Skeletal muscle tissue (tissue), 4 donors: ENCODE data around the gene AQP6. TPM values are rescaled to one million over a fixed set of nuclear protein-coding genes. Genes with fewer than 3 reads are reported as not detected.

Experiments used
- H3K27ac ChIP-seq: one replicate; pipeline ENCODE4 v1.7.0; 2013; ENCODE audit warnings: mild to moderate bottlenecking, low read depth, low read length, inconsistent platforms
- H3K27me3 ChIP-seq, 3 donors: one replicate each; pipeline ENCODE4 v1.7.0; 2013; ENCODE audit warnings: low read length in 3 of 3; ENCODE audit not compliant: control insufficient read depth in 3 of 3, insufficient read depth in 3 of 3
- H3K36me3 ChIP-seq, 3 donors: one replicate each; pipeline ENCODE4 v1.7.0; 2013; ENCODE audit warnings: low read length in 3 of 3; ENCODE audit not compliant: control insufficient read depth in 3 of 3, insufficient read depth in 3 of 3
- H3K4me1 ChIP-seq, 3 donors: one replicate each; pipeline ENCODE4 v1.7.0; 2013; ENCODE audit warnings: low read length in 3 of 3, mild to moderate bottlenecking in 3 of 3; ENCODE audit not compliant: control insufficient read depth in 3 of 3, insufficient read depth in 3 of 3
- H3K4me3 ChIP-seq, 3 donors: one replicate each; pipeline ENCODE4 v1.7.0; 2013; ENCODE audit warnings: low read length in 3 of 3
- H3K9ac ChIP-seq, 3 donors: one replicate each; pipeline ENCODE4 v1.7.0; 2013; ENCODE audit warnings: low read length in 3 of 3, mild to moderate bottlenecking in 3 of 3, moderate library complexity in 2 of 3, low read depth in 1 of 3
- H3K9me3 ChIP-seq, 3 donors: one replicate each; pipeline ENCODE4 v1.7.0; 2013; ENCODE audit warnings: low read length in 3 of 3; ENCODE audit not compliant: control insufficient read depth in 3 of 3
- total RNA-seq: library from RNA; depleted of rRNA; stranded (reverse); fragments of >200 nt; gene quantifications from one replicate; pipeline ENCODE4 v1.2.3, GENCODE V29; 2014
- donor health status: Osteomylitis.

The AQP6 gene
- total RNA-seq, 1 donor from 2014 or later: 0.52 TPM

GRCh38 chr12:49963976-49964815 lies 8.6 kb upstream of the AQP6 start:
- Histone ChIP-seq H3K27ac (no peak overlapping the region), H3K4me1 (peaks cover 8 to 10% (median 9%) of the 10 kb centered on the region in 3 donors), H3K27me3 (peaks cover 35 to 75% (median 47%) of the 10 kb centered on the region in 3 donors)

DNA sequence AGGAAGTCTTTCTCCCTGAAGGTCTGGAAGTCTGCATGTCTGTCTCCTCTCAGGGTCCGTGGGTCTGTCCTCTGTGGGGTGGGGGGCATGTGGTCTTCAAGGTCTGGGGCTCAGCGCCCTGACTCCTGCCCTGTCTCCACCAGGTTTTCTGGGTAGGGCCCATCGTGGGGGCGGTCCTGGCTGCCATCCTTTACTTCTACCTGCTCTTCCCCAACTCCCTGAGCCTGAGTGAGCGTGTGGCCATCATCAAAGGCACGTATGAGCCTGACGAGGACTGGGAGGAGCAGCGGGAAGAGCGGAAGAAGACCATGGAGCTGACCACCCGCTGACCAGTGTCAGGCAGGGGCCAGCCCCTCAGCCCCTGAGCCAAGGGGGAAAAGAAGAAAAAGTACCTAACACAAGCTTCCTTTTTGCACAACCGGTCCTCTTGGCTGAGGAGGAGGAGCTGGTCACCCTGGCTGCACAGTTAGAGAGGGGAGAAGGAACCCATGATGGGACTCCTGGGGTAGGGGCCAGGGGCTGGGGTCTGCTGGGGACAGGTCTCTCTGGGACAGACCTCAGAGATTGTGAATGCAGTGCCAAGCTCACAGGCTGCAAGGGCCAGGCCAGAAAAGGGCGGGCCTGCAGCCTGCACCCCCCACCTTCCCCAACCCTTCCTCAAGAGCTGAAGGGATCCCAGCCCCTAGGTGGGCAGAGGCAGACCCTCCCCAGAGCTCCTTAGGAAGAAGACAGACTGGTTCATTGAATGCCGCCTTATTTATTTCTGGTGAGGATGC lies 7.7 kb upstream of the AQP6 start:
- no peaks in the 10 kb centered on the region for H3K9me3 ChIP-seq
- peaks cover 26 to 74% (median 51%) of the 10 kb centered on the region in 3 donors for H3K27me3 ChIP-seq
- peaks cover 8 to 10% (median 9%) of the 10 kb centered on the region in 3 donors for H3K4me1 ChIP-seq
- H3K27ac ChIP-seq: no peak overlapping the region
- no peak overlapping the region for H3K9ac ChIP-seq
- H3K36me3 ChIP-seq: no peaks in the 10 kb centered on the region
- no peak overlapping the region for H3K4me3 ChIP-seq

More at GRCh38 chr12:49963976-49964815, 8.6 kb upstream of the AQP6 start:
- no peaks in the 10 kb centered on the region for H3K9me3 ChIP-seq
- H3K4me3 ChIP-seq: no peak overlapping the region
- H3K36me3 ChIP-seq: no peaks in the 10 kb centered on the region
- H3K9ac ChIP-seq: no peak overlapping the region

DNA sequence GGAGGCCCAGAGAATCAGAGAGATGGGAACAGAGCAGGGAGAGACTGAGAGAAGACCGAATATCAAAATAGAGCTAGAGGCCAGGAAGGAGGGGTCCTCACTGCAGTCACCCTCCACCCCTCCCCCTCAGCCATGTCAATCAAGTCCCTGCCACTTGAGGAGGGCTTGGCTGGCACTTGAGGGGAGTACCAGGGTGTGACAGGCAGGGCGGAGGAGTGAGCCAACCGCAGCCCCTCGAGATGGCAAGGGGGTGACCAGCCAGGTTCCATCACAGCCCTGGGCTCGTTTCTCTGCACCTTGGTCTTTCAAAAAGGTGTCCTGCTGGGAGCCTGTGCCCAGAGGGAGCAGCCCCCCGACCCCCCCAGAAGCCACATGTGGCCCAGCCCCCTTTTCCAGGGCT lies 6.9 kb upstream of the AQP6 start:
- peaks cover 20 to 73% (median 50%) of the 10 kb centered on the region in 3 donors for H3K27me3 ChIP-seq
- H3K27ac ChIP-seq: no peak overlapping the region
- H3K9me3 ChIP-seq: no peaks in the 10 kb centered on the region
- H3K9ac ChIP-seq: no peak overlapping the region
- H3K4me3 ChIP-seq: no peak overlapping the region
- H3K4me1 ChIP-seq: peaks cover 8 to 10% (median 9%) of the 10 kb centered on the region in 3 donors
- no peaks in the 10 kb centered on the region for H3K36me3 ChIP-seq

DNA sequence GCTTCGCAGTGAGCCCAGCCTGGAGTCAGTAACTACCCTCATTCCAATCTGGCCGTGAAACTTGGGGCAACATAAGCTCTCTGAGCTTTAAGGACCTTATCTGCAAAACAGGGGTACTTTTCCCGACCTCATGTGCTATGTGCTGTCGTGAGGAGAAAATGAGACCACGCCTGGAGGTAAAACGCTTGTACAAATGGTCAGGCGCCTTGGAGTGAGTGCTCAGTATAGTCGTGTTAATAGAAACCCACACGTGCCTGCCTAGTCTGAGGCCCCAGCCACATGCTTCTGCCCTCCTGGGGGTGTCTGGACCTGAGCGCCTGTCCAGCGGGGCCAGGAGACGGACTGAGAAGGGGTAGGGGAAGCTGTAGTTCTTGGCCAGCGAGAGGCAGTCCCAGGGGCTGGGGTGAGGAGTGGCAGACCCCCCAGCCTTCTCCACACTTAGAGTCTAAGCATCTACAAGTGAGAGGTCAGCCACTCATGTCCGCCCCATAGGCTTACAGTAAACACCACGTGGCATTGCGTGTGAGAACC lies 6.2 kb upstream of the AQP6 start:
- Histone ChIP-seq H3K27me3 (peaks cover 23 to 67% (median 44%) of the 10 kb centered on the region in 3 donors), H3K9ac (no peak overlapping the region), H3K27ac (no peak overlapping the region), H3K36me3 (no peaks in the 10 kb centered on the region), H3K4me1 (peaks cover 8 to 10% (median 9%) of the 10 kb centered on the region in 3 donors), H3K4me3 (no peak overlapping the region), H3K9me3 (no peaks in the 10 kb centered on the region)

- H3K4me1 ChIP-seq: peaks cover 8 to 10% (median 9%) of the 10 kb centered on the region in 3 donors
- no peaks in the 10 kb centered on the region for H3K36me3 ChIP-seq
- H3K4me3 ChIP-seq: peak overlapping the region; percentile 58 to 60 (median 60)
- H3K27me3 ChIP-seq: peaks cover 23 to 63% (median 41%) of the 10 kb centered on the region in 3 donors
- no peak overlapping the region for H3K27ac ChIP-seq
- no peaks in the 10 kb centered on the region for H3K9me3 ChIP-seq
- H3K9ac ChIP-seq: peak overlapping the region in 1 of 3 donors; percentile 23
Measured at GRCh38 chr12:49967042-49967776, 5.5 kb upstream of the AQP6 start.

- Histone ChIP-seq H3K27ac (no peak overlapping the region), H3K36me3 (no peaks in the 10 kb centered on the region), H3K4me3 (peak overlapping the region in 1 of 3 donors; percentile 58), H3K4me1 (peaks cover 8 to 10% (median 9%) of the 10 kb centered on the region in 3 donors), H3K9me3 (no peaks in the 10 kb centered on the region), H3K9ac (no peak overlapping the region), H3K27me3 (peaks cover 23 to 62% (median 41%) of the 10 kb centered on the region in 3 donors)
Measured at GRCh38 chr12:49967777-49968250, 4.9 kb upstream of the AQP6 start.

- Histone ChIP-seq H3K27me3 (peaks cover 23 to 61% (median 47%) of the 10 kb centered on the region in 3 donors), H3K9ac (no peak overlapping the region), H3K27ac (no peak overlapping the region), H3K36me3 (no peaks in the 10 kb centered on the region), H3K4me1 (peaks cover 8 to 10% (median 9%) of the 10 kb centered on the region in 3 donors), H3K4me3 (no peak overlapping the region), H3K9me3 (no peaks in the 10 kb centered on the region)
Measured at GRCh38 chr12:49968471-49968870, 4.3 kb upstream of the AQP6 start.

DNA sequence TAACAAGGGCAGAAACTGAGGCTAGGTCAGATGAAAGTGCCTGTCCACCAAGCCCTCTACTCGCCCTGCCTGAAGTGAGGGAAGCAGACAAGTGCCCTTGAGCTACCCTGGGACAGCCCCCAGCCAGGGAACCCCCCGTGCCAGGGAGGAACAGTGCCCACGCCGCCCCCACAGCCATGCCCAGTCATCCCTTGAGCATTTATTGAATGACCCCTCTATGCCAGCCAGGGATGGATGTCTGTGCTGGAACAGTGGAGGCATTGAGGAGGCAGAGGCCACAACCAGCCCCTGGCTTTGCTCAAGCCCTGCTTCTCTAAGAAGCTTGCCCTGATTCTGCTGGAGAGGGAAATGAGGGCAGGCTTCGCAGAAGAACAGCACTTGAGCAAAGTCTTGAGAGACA lies 3.7 kb upstream of the AQP6 start:
- Histone ChIP-seq H3K36me3 (no peaks in the 10 kb centered on the region), H3K4me1 (peaks cover 8 to 10% (median 9%) of the 10 kb centered on the region in 3 donors), H3K4me3 (no peak overlapping the region), H3K9ac (no peak overlapping the region), H3K27me3 (peaks cover 23 to 60% (median 47%) of the 10 kb centered on the region in 3 donors), H3K27ac (no peak overlapping the region), H3K9me3 (no peaks in the 10 kb centered on the region)

GRCh38 chr12:49969651-49970429 lies 2.9 kb upstream of the AQP6 start:
- Histone ChIP-seq H3K4me1 (peaks cover 8 to 10% (median 9%) of the 10 kb centered on the region in 3 donors), H3K27ac (no peak overlapping the region), H3K9me3 (no peaks in the 10 kb centered on the region), H3K4me3 (no peak overlapping the region), H3K9ac (no peak overlapping the region), H3K36me3 (no peaks in the 10 kb centered on the region), H3K27me3 (peaks cover 23 to 53% (median 50%) of the 10 kb centered on the region in 3 donors)
